Mammary epithelial cell (primary cell): ENCODE measurements around the gene CXCL14.

Experiments used
- CTCF ChIP-seq, 2 donors: IDR thresholded peaks in 1 of 2; conservative IDR thresholded peaks in 1 of 2; 2 replicates each; pipeline ENCODE4 v1.5.1; 2011 to 2012; ENCODE audit warnings: inconsistent platforms in 2 of 2, low read length in 2 of 2, mild to moderate bottlenecking in 2 of 2, control low read depth in 1 of 2, low read depth in 1 of 2; ENCODE audit not compliant: insufficient read depth in 1 of 2; ENCODE audit errors: extremely low read depth in 1 of 2
- EZH2 ChIP-seq: IDR thresholded peaks from 2 replicates; pipeline ENCODE4 v1.6.1; 2012; ENCODE audit warnings: low read length, inconsistent platforms, borderline replicate concordance

GRCh38 chr5:135535420-135535819 lies 43.4 kb downstream of the CXCL14 start:
- no peak for TF ChIP-seq CTCF (conservative IDR thresholded peaks at IDR 0.05 in 1 of 2, IDR thresholded peaks at IDR 0.05 in 1 of 2; ENCODE audit: extremely low read depth in 1 of 2, insufficient read depth in 1 of 2, low read depth in 1 of 2, low read length in 2 of 2)
- TF ChIP-seq EZH2: peak; percentile 71
